H9 (cell line): ENCODE results near the gene VASH2. TPM values are rescaled to one million over a fixed set of nuclear protein-coding genes. Genes with fewer than 3 reads are reported as not detected.

Experiments used
- DNase-seq: peaks from one replicate; pipeline ENCODE4 v3.0.0-alpha.2; 2017
- H2AFZ ChIP-seq: one replicate; pipeline ENCODE4 v1.6.1; 2013; ENCODE audit warnings: mild to moderate bottlenecking, low read length, control low read depth, moderate library complexity
- H2AK5ac ChIP-seq: 2 replicates; pipeline ENCODE4 v1.6.1; 2013; ENCODE audit warnings: low read length, control low read depth, mixed read lengths; ENCODE audit not compliant: insufficient read length
- H2BK120ac ChIP-seq: one replicate; pipeline ENCODE4 v1.6.1; 2013; ENCODE audit warnings: low read depth, mild to moderate bottlenecking, low read length, control low read depth, inconsistent platforms; ENCODE audit not compliant: poor library complexity, severe bottlenecking
- H2BK12ac ChIP-seq: 2 replicates; pipeline ENCODE4 v1.6.1; 2013; ENCODE audit warnings: low read length, control low read depth, mixed read lengths, low read depth; ENCODE audit not compliant: insufficient read length
- H2BK15ac ChIP-seq: 2 replicates; pipeline ENCODE4 v1.6.1; 2013; ENCODE audit warnings: low read depth, low read length, control low read depth
- H2BK20ac ChIP-seq: one replicate; pipeline ENCODE4 v1.6.1; 2013; ENCODE audit warnings: low read depth, mild to moderate bottlenecking, low read length, control low read depth, inconsistent platforms; ENCODE audit not compliant: poor library complexity, severe bottlenecking
- H2BK5ac ChIP-seq: 2 replicates; pipeline ENCODE4 v1.6.1; 2013; ENCODE audit warnings: low read length, control low read depth, mixed read lengths; ENCODE audit not compliant: insufficient read length
- H3K14ac ChIP-seq: 2 replicates; pipeline ENCODE4 v1.6.1; 2013; ENCODE audit warnings: low read length, control low read depth; ENCODE audit not compliant: insufficient read depth
- H3K18ac ChIP-seq: 2 replicates; pipeline ENCODE4 v1.6.1; 2013; ENCODE audit warnings: low read depth, mild to moderate bottlenecking, mixed read lengths, low read length, control low read depth; ENCODE audit not compliant: insufficient read length
- H3K23ac ChIP-seq: 2 replicates; pipeline ENCODE4 v1.6.1; 2013; ENCODE audit warnings: low read length, control low read depth, mixed read lengths, low read depth; ENCODE audit not compliant: insufficient read length
- H3K23me2 ChIP-seq: 2 replicates; pipeline ENCODE4 v1.6.1; 2013; ENCODE audit warnings: low read depth, mild to moderate bottlenecking, mixed read lengths, low read length, control low read depth; ENCODE audit not compliant: insufficient read length, poor library complexity, severe bottlenecking
- H3K27ac ChIP-seq: 2 replicates; pipeline ENCODE4 v1.5.1; 2013; ENCODE audit warnings: low read length, control low read depth, mixed read lengths, low read depth; ENCODE audit not compliant: insufficient read length
- H3K27me3 ChIP-seq: 2 replicates; pipeline ENCODE4 v1.6.1; 2013; ENCODE audit warnings: low read length, control low read depth, inconsistent platforms; ENCODE audit not compliant: insufficient read depth
- H3K4ac ChIP-seq: 2 replicates; pipeline ENCODE4 v1.6.1; 2013; ENCODE audit warnings: low read depth, mild to moderate bottlenecking, control low read depth, inconsistent platforms, low read length, moderate library complexity
- H3K4me1 ChIP-seq: 2 replicates; pipeline ENCODE4 v1.6.1; 2013; ENCODE audit warnings: low read length, control low read depth, inconsistent platforms; ENCODE audit not compliant: insufficient read depth
- H3K4me2 ChIP-seq: 2 replicates; pipeline ENCODE4 v1.6.1; 2013; ENCODE audit warnings: low read length, control low read depth, mixed read lengths; ENCODE audit not compliant: insufficient read length, insufficient read depth
- H3K56ac ChIP-seq: 2 replicates; pipeline ENCODE4 v1.6.1; 2013; ENCODE audit warnings: low read depth, mild to moderate bottlenecking, mixed read lengths, low read length, control low read depth; ENCODE audit not compliant: insufficient read length
- H3K79me1 ChIP-seq: 2 replicates; pipeline ENCODE4 v1.6.1; 2013; ENCODE audit warnings: low read depth, mild to moderate bottlenecking, moderate library complexity, low read length, control low read depth, inconsistent platforms; ENCODE audit not compliant: insufficient read depth, poor library complexity, severe bottlenecking
- H3K79me2 ChIP-seq: 2 replicates; pipeline ENCODE4 v1.6.1; 2013; ENCODE audit warnings: low read length, control low read depth, inconsistent platforms; ENCODE audit not compliant: insufficient read depth
- H3K9ac ChIP-seq: 2 replicates; pipeline ENCODE4 v1.6.1; 2013; ENCODE audit warnings: low read length, control low read depth, mixed read lengths; ENCODE audit not compliant: insufficient read length; ENCODE audit errors: extremely low read depth
- H3K9me3 ChIP-seq: one replicate; pipeline ENCODE4 v1.6.1; 2013; ENCODE audit warnings: low read depth, low read length, inconsistent platforms; ENCODE audit not compliant: control insufficient read depth
- H3T11ph ChIP-seq: one replicate; pipeline ENCODE4 v1.6.1; 2013; ENCODE audit warnings: mild to moderate bottlenecking, low read length, control low read depth, inconsistent platforms
- H4K20me1 ChIP-seq: one replicate; pipeline ENCODE4 v1.6.1; 2013; ENCODE audit not compliant: control insufficient read depth, insufficient read length, insufficient read depth
- H4K5ac ChIP-seq: 2 replicates; pipeline ENCODE4 v1.6.1; 2013; ENCODE audit warnings: low read depth, mild to moderate bottlenecking, mixed read lengths, low read length, control low read depth; ENCODE audit not compliant: insufficient read length
- H4K8ac ChIP-seq: replicated peaks from 2 replicates; pipeline ENCODE4 v1.6.1; 2013; ENCODE audit warnings: low read length, control low read depth, mixed read lengths, low read depth; ENCODE audit not compliant: insufficient read length
- H4K91ac ChIP-seq: 2 replicates; pipeline ENCODE4 v1.6.1; 2013; ENCODE audit warnings: low read depth, mild to moderate bottlenecking, moderate library complexity, mixed read lengths, low read length, control low read depth; ENCODE audit not compliant: insufficient read length
- H3K27ac Mint-ChIP-seq, 3 experiments: 2 replicates in 2 of 3; 3 replicates in 1 of 3; pipeline ENCODE4 v1.8.0; 2020 to 2021; ENCODE audit warnings: mixed read lengths in 3 of 3, mild to moderate bottlenecking in 1 of 3, moderate library complexity in 1 of 3
- H3K27me3 Mint-ChIP-seq: 2 replicates; pipeline ENCODE4 v1.8.0; 2021; ENCODE audit warnings: low read depth, mild to moderate bottlenecking, moderate library complexity, mixed read lengths
- H3K36me3 Mint-ChIP-seq, 3 experiments: 2 replicates in 2 of 3; 3 replicates in 1 of 3; pipeline ENCODE4 v1.8.0; 2020 to 2021; ENCODE audit warnings: low read depth in 3 of 3, mixed read lengths in 3 of 3; ENCODE audit not compliant: insufficient read depth in 1 of 3
- H3K4me1 Mint-ChIP-seq, 2 experiments: 2 replicates each; pipeline ENCODE4 v1.8.0; 2020; ENCODE audit warnings: mixed read lengths in 2 of 2
- H3K4me3 Mint-ChIP-seq, 2 experiments: 2 replicates in 1 of 2; 3 replicates in 1 of 2; pipeline ENCODE4 v1.8.0; 2020 to 2021; ENCODE audit warnings: mild to moderate bottlenecking in 2 of 2, mixed read lengths in 2 of 2, moderate library complexity in 1 of 2
- H3K9me3 Mint-ChIP-seq, 2 experiments: 2 replicates in 1 of 2; 3 replicates in 1 of 2; pipeline ENCODE4 v1.8.0; 2020; ENCODE audit warnings: mild to moderate bottlenecking in 2 of 2, mixed read lengths in 2 of 2, moderate library complexity in 1 of 2
- CTCF ChIP-seq: fragments of 200-600 bp; sonication (generic); conservative IDR thresholded peaks from 3 replicates; pipeline ENCODE4 v1.8.0; 2021; ENCODE audit warnings: antibody characterized with exemption, mild to moderate bottlenecking
- WGBS: extraction: QIAGEN DNeasy Blood & Tissue Kit; methylation state at CpG from one replicate; pipeline ENCODE4 v1.1.7; 2013; ENCODE audit warnings: missing lambda C conversion rate, low lambda C conversion rate, mixed read lengths; ENCODE audit not compliant: insufficient read length; ENCODE audit errors: extremely low coverage; 5-methylcytosine and 5-hydroxymethylcytosine counted together
- total RNA-seq: library from RNA; stranded (reverse); gene quantifications from 2 replicates; pipeline ENCODE4 v1.2.1, GENCODE V29; 2021

Gene VASH2
- total RNA-seq, 1 experiment from 2014 or later = 76.1 TPM

DNA sequence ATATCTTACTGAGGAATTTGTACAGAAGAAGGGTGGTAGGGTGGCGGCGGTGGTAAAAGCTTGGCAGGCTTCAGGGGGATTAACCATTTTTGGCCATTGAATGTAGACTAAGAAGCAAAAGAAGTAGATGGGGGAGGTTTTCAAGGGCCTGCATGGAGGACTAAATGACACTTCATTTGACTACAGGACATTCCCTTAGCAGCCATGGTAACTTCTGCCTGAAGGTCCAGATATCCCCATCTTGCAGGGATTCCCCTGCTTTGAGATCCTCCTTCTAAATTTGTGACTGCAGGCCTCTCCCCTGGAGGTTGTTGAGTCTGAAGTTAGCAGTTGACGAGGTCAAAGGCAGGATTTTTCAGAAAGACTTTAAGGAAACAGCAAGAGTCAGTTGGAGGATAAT lies 4.8 kb downstream of the VASH2 start:
- TF ChIP-seq CTCF = no peak
- no peak overlapping the region for H2BK5ac ChIP-seq

More for the DNA sequence above, 4.8 kb downstream of the VASH2 start:
- H2BK12ac ChIP-seq = no peak overlapping the region
- peaks cover 12% of the 10 kb centered on the region for H3K23me2 ChIP-seq
- Mint-ChIP-seq H3K4me3 (peak overlapping the region in 1 of 2 experiments; percentile 62; a peak in 1 of 5 replicates), H3K36me3 (peaks cover 64 to 80% (median 67%) of the 10 kb centered on the region in 3 experiments), H3K27me3 (peaks cover 2% of the 10 kb centered on the region), H3K4me1 (peaks cover 49 to 54% of the 10 kb centered on the region in 2 experiments), H3K27ac (peak overlapping the region; percentile 4 to 42 (median 30); a peak in 3 of 7 replicates), H3K9me3 (no peaks in the 10 kb centered on the region)
- H3K4me2 ChIP-seq = no peak overlapping the region
- no peak overlapping the region for H2BK120ac ChIP-seq
- H3K18ac ChIP-seq = no peak overlapping the region
- H3K4me1 ChIP-seq = peaks cover 3% of the 10 kb centered on the region; the same call in 1 of the 2 replicates
- no peak overlapping the region for H3K4ac ChIP-seq
- H3K79me1 ChIP-seq = peaks cover 7% of the 10 kb centered on the region
- H3K23ac ChIP-seq = no peak overlapping the region
- H4K91ac ChIP-seq = no peak overlapping the region
- no peaks in the 10 kb centered on the region for H3K9me3 ChIP-seq
- H4K5ac ChIP-seq = no peak overlapping the region
- no peak overlapping the region for H2AK5ac ChIP-seq
- DNase-seq = no peak
- H3K56ac ChIP-seq = no peak overlapping the region
- no peak overlapping the region for H4K8ac ChIP-seq
- WGBS = no CpG with 5 or more reads among the region's 3 CpGs
- no peak overlapping the region for H3K14ac ChIP-seq
- no peak overlapping the region for H3T11ph ChIP-seq
- no peak overlapping the region for H3K27ac ChIP-seq
- H3K9ac ChIP-seq = no peak overlapping the region
- peaks cover 2% of the 10 kb centered on the region for H4K20me1 ChIP-seq
- H2BK20ac ChIP-seq = no peak overlapping the region
- no peak overlapping the region for H2AFZ ChIP-seq
- peaks cover 11% of the 10 kb centered on the region; the same call in 1 of the 2 replicates for H3K79me2 ChIP-seq
- H2BK15ac ChIP-seq = no peak overlapping the region
- H3K27me3 ChIP-seq = no peaks in the 10 kb centered on the region
